GM18526 (cell line): Measurements from ENCODE around the gene ARFGEF3.

ENCODE experiments used
- POLR2A ChIP-seq: IDR thresholded peaks from 3 replicates; pipeline ENCODE4 v1.6.1; 2011; ENCODE audit not compliant: insufficient read length; ENCODE audit errors: extremely low read depth

ARFGEF3 gene

GRCh38 chr6:138240476-138241245 is 78.9 kb downstream of the ARFGEF3 start:
- TF ChIP-seq POLR2A = no peak

DNA sequence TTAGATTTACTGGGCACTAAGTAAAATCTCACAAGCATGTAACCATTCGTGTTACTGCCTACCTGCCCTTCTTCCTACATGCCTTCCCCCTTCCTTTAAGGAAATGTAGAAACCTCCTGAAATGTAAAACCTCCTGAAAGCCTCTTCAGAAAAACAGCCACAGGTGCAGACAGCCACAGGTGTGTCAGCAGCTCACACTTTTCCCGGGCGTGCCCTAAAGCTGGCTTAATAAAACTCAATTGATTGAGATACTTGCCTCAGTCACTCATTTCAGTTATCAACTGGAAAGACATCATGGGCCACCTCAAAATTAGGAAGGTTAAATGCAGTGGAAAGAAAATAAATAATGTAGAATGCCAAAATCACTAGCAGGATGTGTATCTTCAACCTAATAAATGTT is 79.6 kb downstream of the ARFGEF3 start:
- no peak for TF ChIP-seq POLR2A

DNA sequence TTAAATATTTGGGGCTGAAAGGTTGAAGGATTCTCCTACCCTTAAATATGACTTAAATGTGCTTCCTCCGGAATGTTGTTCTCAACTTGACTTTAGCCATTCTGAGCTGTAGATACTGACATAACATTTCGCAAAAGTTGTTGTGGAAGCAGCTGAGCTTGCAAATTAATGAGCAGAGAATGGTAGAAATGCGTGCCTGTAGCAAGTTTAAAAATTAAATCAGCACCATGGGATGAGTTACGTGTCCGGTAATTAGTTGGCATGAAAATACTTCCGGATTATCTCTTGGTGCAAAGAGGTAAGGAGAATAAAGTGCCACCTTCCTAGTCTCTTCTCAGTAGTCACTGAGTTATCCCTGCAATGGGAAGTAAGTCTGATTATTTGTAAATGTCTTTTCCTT is 80.2 kb downstream of the ARFGEF3 start:
- no peak for TF ChIP-seq POLR2A

- TF ChIP-seq POLR2A = no peak
Measured at GRCh38 chr6:138242987-138243592, 81.4 kb downstream of the ARFGEF3 start.

GRCh38 chr6:138245751-138246150 is 84.0 kb downstream of the ARFGEF3 start:
- TF ChIP-seq POLR2A = no peak

- TF ChIP-seq POLR2A = no peak
Measured at GRCh38 chr6:138246650-138247440, 85.1 kb downstream of the ARFGEF3 start.

GRCh38 chr6:138248011-138248410 is 86.3 kb downstream of the ARFGEF3 start:
- no peak for TF ChIP-seq POLR2A

- no peak for TF ChIP-seq POLR2A
Measured at GRCh38 chr6:138248878-138249277, 87.1 kb downstream of the ARFGEF3 start.

GRCh38 chr6:138250053-138250452 is 88.3 kb downstream of the ARFGEF3 start:
- no peak for TF ChIP-seq POLR2A

- TF ChIP-seq POLR2A = no peak
Measured at GRCh38 chr6:138250513-138251247, 88.9 kb downstream of the ARFGEF3 start.

DNA sequence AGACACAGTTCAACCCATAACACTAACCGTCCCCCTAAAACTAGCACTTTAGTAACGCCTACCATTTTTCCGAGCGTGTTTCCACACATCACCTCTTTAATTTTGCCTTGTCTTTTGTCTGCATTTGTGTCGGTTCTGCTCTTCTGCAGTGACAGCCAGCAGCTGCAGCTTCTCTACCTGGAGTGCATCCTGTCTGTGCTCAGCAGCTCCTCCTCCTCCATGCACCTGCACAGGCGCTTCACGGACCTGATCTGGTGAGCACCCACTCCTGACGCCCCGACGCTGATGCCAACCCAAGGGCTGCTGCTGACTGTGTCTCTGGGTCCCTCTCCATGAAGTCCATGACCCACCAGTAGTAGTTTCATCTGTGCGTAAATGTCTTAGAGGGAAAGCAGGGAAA is 92.0 kb downstream of the ARFGEF3 start:
- TF ChIP-seq POLR2A = no peak

DNA sequence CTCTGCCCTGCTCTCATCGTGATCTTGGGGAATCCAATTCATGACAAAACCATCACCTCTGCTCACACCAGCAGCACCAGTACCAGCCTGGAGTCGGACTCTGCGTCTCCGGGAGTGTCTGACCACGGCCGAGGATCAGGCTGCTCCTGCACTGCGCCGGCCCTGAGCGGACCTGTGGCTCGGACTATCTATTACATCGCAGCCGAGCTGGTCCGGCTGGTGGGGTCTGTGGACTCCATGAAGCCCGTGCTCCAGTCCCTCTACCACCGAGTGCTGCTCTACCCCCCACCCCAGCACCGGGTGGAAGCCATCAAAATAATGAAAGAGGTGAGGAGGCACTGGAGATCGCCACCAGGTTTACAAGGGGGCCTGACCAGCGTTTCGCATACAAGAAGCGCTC is 93.7 kb downstream of the ARFGEF3 start:
- TF ChIP-seq POLR2A = no peak

- TF ChIP-seq POLR2A = no peak
Measured at GRCh38 chr6:138257638-138258040, 95.9 kb downstream of the ARFGEF3 start.

- TF ChIP-seq POLR2A = no peak
Measured at GRCh38 chr6:138258197-138258596, 96.5 kb downstream of the ARFGEF3 start.

DNA sequence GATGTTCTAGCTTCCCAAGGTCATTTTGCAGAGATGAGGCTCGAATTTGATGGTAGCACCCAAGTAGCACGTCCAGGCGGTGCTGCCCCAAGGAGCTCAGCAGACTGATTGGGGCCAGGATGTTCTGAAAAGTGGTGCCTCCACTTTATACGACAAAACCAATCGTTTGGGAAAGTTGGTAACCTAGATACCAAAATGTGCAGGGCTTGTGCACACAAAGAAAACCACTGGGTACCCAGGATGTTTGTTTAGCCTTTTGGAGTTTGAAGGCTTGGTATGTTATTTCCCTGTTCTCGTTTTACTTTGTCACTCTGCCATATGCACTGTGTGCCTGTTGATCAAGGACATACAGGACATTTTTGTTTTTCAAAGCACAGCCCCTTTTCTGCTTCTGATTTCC is 97.3 kb downstream of the ARFGEF3 start:
- TF ChIP-seq POLR2A = no peak

DNA sequence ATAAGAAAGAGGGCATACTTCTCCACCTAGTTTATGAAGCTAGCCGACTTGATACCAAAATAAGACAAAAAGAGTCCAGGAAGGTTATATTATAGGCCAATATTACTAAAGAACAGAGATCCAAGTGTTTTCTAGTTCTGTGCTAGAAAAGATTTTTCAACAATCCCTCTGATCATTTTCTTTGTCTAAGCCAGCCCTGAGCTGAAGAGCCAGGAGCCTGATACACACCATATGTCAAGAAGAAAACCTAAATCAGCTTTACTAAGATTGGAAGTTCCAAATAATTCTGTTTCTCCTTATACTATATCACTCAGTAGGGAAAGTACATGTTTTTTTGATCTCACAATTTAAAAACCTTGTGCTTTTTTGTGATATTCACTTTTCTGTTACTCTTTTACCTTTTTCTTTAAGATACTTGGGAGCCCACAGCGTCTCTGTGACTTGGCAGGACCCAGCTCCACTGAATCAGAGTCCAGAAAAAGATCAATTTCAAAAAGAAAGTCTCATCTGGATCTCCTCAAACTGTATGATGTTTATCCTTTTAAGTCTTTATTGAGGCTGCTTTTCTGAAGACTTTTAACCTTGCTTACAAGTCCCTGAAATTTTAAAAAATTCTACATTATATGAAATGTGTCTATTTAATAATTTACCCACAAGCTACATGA is 99.5 kb downstream of the ARFGEF3 start:
- TF ChIP-seq POLR2A = no peak
